A549 (cell line): ENCODE data around the gene SOX8. TPM values are rescaled to one million over a fixed set of nuclear protein-coding genes. Genes with fewer than 3 reads are reported as not detected.

Experiments
- ATAC-seq, 2 experiments: fragments of 200-7000 bp in 1 of 2; fragments of >200 bp in 1 of 2; cut with Nextera tagmentation in 1 of 2; cut with Tn5 transposase in 1 of 2; 3 replicates each; pipeline versions ENCODE4 v1.8.0 to v1.9.1; 2018 to 2020; ENCODE audit warnings: mild to moderate bottlenecking in 1 of 2, moderate library complexity in 1 of 2
- CTCF ChIA-PET: fragments of 300-600 bp; sonication (Branson Sonifier 250); formaldehyde crosslinking; extraction: SDS; loops from one replicate; lab custom pipeline; 2021; ENCODE audit warnings: antibody characterized with exemption, inconsistent platforms; lab: Yijun Ruan, JAX
- POLR2A ChIA-PET: fragments of 350-600 bp; formaldehyde crosslinking; extraction: SDS; loops from one replicate; lab custom pipeline; 2021; ENCODE audit warnings: antibody characterized with exemption, inconsistent platforms; lab: Yijun Ruan, JAX
- DNase-seq, 2 experiments: peaks; one replicate each; pipeline versions ENCODE4 v3.0.0 to v3.0.0-alpha.2; 2011 to 2016; ENCODE audit warnings: low read depth in 1 of 2, low spot score in 1 of 2
- FAIRE-seq: peaks from 2 replicates; lab custom pipeline; 2011; peaks lifted over from hg19 to GRCh38; lab: Jason Lieb, UNC
- H3K27ac ChIP-seq, 2 experiments: fragments of >200 bp; sonication (Bioruptor Twin); formaldehyde crosslinking; 3 replicates each; pipeline ENCODE4 v1.5.1; 2016 to 2017
- H3K4me1 ChIP-seq: fragments of >200 bp; sonication (Bioruptor Twin); formaldehyde crosslinking; 3 replicates; pipeline ENCODE4 v1.6.1; 2016
- H3K4me2 ChIP-seq: fragments of >200 bp; sonication (Bioruptor Twin); formaldehyde crosslinking; 3 replicates; pipeline ENCODE4 v1.6.1; 2016
- H3K4me3 ChIP-seq: fragments of >200 bp; sonication (Bioruptor Twin); formaldehyde crosslinking; 3 replicates; pipeline ENCODE4 v1.5.1; 2016
- H3K9me3 ChIP-seq: fragments of >200 bp; sonication (Bioruptor Twin); formaldehyde crosslinking; 3 replicates; pipeline ENCODE4 v1.6.1; 2016
- CBX2 ChIP-seq: fragments of 200-600 bp; sonication (generic); IDR thresholded peaks from 2 replicates; pipeline ENCODE4 v1.6.1; 2016; ENCODE audit warnings: low read depth, mild to moderate bottlenecking, borderline replicate concordance
- CBX8 ChIP-seq: fragments of 200-600 bp; sonication (generic); IDR thresholded peaks from 2 replicates; pipeline ENCODE4 v1.6.1; 2016
- CHD4 ChIP-seq: fragments of 200-600 bp; sonication (generic); IDR thresholded peaks from 2 replicates; pipeline ENCODE4 v1.6.1; 2016; ENCODE audit warnings: antibody characterized with exemption, mild to moderate bottlenecking, borderline replicate concordance
- EHF ChIP-seq: fragments of 250-450 bp; sonication (Bioruptor Pico); IDR thresholded peaks from 2 replicates; pipeline ENCODE4 v1.5.0; 2020; ENCODE audit warnings: mild to moderate bottlenecking
- EP300 ChIP-seq, 2 experiments: fragments of >200 bp; sonication (Bioruptor Twin); formaldehyde crosslinking; IDR thresholded peaks; 2 replicates in 1 of 2; 3 replicates in 1 of 2; pipeline ENCODE4 v1.6.1; 2016 to 2017
- FOSB ChIP-seq: fragments of 250-450 bp; sonication (Bioruptor Pico); IDR thresholded peaks from 2 replicates; pipeline ENCODE4 v1.5.0; 2020; ENCODE audit warnings: mild to moderate bottlenecking, moderate library complexity
- GATA3 ChIP-seq: IDR thresholded peaks from 2 replicates; pipeline ENCODE4 v1.6.1; 2012; ENCODE audit warnings: borderline replicate concordance
- MAZ ChIP-seq: fragments of 150-350 bp; IDR thresholded peaks from 2 replicates; pipeline ENCODE4 v1.6.1; 2014; ENCODE audit warnings: antibody characterized with exemption, low read depth, low read length, borderline replicate concordance
- MYC ChIP-seq: IDR thresholded peaks from 2 replicates; pipeline ENCODE4 v1.6.1; 2012; ENCODE audit warnings: mild to moderate bottlenecking, inconsistent platforms, low read length, improper control_type of control experiment, borderline replicate concordance
- PHF8 ChIP-seq: fragments of 200-600 bp; sonication (generic); IDR thresholded peaks from 2 replicates; pipeline ENCODE4 v1.6.1; 2016; ENCODE audit warnings: low read depth, mild to moderate bottlenecking, antibody characterized with exemption, moderate library complexity, borderline replicate concordance
- POLR2A ChIP-seq: IDR thresholded peaks from 2 replicates; pipeline ENCODE4 v1.6.1; 2012; ENCODE audit warnings: mild to moderate bottlenecking, low read length
- POLR2AphosphoS2 ChIP-seq: conservative IDR thresholded peaks from 2 replicates; pipeline ENCODE4 v1.6.1; 2012; ENCODE audit warnings: low read length, improper control_type of control experiment, inconsistent platforms
- RAD21 ChIP-seq, 2 experiments: fragments of >200 bp in 1 of 2; sonication (Bioruptor Twin) in 1 of 2; formaldehyde crosslinking in 1 of 2; IDR thresholded peaks in 1 of 2; conservative IDR thresholded peaks in 1 of 2; 2 replicates in 1 of 2; 3 replicates in 1 of 2; pipeline ENCODE4 v1.6.1; 2012 to 2018; ENCODE audit warnings: inconsistent platforms in 1 of 2
- RFX5 ChIP-seq: fragments of 450-650 bp; IDR thresholded peaks from 2 replicates; pipeline ENCODE4 v1.7.1; 2014; ENCODE audit warnings: antibody characterized with exemption, mild to moderate bottlenecking, moderate library complexity
- SMC3 ChIP-seq: fragments of >200 bp; sonication (Bioruptor Twin); formaldehyde crosslinking; IDR thresholded peaks from 3 replicates; pipeline ENCODE4 v1.6.1; 2018; ENCODE audit warnings: inconsistent platforms
- ZC3H11A ChIP-seq: fragments of 450-650 bp; IDR thresholded peaks from 2 replicates; pipeline ENCODE4 v1.6.1; 2014; ENCODE audit warnings: antibody characterized with exemption, mild to moderate bottlenecking
- ZFP36 ChIP-seq: fragments of 450-650 bp; IDR thresholded peaks from 2 replicates; pipeline ENCODE4 v1.6.1; 2014; ENCODE audit warnings: borderline replicate concordance; ENCODE audit not compliant: partially characterized antibody
- ZNF302 ChIP-seq: fragments of 250-450 bp; sonication (Bioruptor Pico); IDR thresholded peaks from 2 replicates; pipeline ENCODE4 v1.9.0; 2021; ENCODE audit warnings: inconsistent platforms, mild to moderate bottlenecking, moderate library complexity
- WGBS: methylation state at CpG from one replicate; pipeline ENCODE4 v1.1.6; 2017; ENCODE audit errors: missing lambda C conversion rate; 5-methylcytosine and 5-hydroxymethylcytosine counted together
- polyA plus RNA-seq, 4 experiments: library from polyadenylated mRNA; depleted of rRNA in 3 of 4; stranded (reverse); fragments of >200 nt; fragmentation: RNase III in 1 of 4; extraction: RNeasy Plus Mini Kit Qiagen cat#74134 plus additional on column Dnase treatment in 1 of 4; gene quantifications; 2 replicates in 3 of 4; 3 replicates in 1 of 4; pipeline ENCODE4 v1.2.3, GENCODE V29; 2011 to 2017
- TF ChIP-seq, protein P1 (sequence below): IDR thresholded peaks from 2 replicates; pipeline ENCODE4 v1.6.1; 2012
- TF ChIP-seq, protein P2 (sequence below): IDR thresholded peaks from 2 replicates; pipeline ENCODE4 v1.6.1; 2012
- TF ChIP-seq, protein P3 (sequence below): fragments of 250-450 bp; sonication (Bioruptor Pico); IDR thresholded peaks from 2 replicates; pipeline ENCODE4 v1.5.0; 2020; ENCODE audit warnings: low read depth, mild to moderate bottlenecking, moderate library complexity
- TF ChIP-seq, protein P4 (sequence below): IDR thresholded peaks from 2 replicates; pipeline ENCODE4 v1.6.1; 2012; ENCODE audit warnings: low read depth, borderline replicate concordance
- TF ChIP-seq, protein P5 (sequence below): fragments of 450-650 bp; IDR thresholded peaks from 2 replicates; pipeline ENCODE4 v1.6.1; 2014; ENCODE audit warnings: antibody characterized with exemption
- TF ChIP-seq, protein P6 (sequence below): fragments of 200-600 bp; sonication (generic); IDR thresholded peaks from 2 replicates; pipeline ENCODE4 v1.6.1; 2016; ENCODE audit warnings: antibody characterized with exemption, mild to moderate bottlenecking, moderate library complexity

SOX8 gene
- polyA plus RNA-seq, 2 of the 4 experiments (the other 2 are of a cell fraction) = 0.06 to 0.22 TPM

DNA sequence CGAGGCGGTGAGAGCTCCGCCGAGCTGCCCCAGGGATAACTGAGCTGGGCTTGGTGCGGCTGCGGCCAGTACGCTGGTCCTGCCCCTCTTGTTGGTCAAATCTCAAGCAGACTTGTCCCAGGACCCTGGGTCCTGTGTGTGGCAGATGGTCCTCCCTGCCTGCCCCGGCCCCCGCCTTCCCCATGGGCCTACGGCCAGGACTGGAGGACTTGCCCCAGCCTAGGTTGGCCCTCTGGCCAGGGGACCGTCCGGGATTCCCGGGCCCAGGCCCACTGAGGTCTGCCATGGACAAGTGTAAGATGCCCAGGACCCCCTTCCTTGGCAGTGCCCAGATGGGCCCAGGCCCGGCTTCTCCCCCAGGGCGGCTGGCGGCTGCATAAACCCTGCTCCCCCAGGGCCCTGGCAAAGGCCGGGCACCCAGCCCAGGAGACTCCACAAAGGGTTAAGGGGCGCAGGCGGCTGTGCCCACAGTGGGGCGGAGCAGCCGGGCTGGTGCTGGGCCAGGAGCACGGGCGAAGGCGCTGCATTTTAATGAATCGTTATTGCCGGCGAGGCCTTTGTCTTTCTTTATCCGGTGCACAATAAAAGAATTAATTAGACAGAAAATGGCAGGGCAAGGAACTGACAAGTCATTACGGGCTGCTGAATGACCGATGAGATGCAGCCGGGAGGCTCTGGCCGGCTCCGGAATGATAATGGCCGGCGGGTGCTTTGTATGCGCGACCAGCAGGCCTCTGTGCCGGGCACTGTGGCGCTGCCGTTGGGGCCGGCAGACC, 9.1 kb downstream of the SOX8 start:
- TF ChIP-seq RFX5 (no peak), PHF8 (no peak), CBX8 (no peak), MAZ (no peak), SMC3 (no peak), EP300 (IDR thresholded peaks at IDR 0.05) (no peak)
- TF ChIP-seq, protein P1, sequence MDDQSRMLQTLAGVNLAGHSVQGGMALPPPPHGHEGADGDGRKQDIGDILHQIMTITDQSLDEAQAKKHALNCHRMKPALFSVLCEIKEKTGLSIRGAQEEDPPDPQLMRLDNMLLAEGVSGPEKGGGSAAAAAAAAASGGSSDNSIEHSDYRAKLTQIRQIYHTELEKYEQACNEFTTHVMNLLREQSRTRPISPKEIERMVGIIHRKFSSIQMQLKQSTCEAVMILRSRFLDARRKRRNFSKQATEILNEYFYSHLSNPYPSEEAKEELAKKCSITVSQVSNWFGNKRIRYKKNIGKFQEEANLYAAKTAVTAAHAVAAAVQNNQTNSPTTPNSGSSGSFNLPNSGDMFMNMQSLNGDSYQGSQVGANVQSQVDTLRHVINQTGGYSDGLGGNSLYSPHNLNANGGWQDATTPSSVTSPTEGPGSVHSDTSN = no peak
- TF ChIP-seq, protein P2, sequence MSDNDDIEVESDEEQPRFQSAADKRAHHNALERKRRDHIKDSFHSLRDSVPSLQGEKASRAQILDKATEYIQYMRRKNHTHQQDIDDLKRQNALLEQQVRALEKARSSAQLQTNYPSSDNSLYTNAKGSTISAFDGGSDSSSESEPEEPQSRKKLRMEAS = no peak
- TF ChIP-seq, protein P3, sequence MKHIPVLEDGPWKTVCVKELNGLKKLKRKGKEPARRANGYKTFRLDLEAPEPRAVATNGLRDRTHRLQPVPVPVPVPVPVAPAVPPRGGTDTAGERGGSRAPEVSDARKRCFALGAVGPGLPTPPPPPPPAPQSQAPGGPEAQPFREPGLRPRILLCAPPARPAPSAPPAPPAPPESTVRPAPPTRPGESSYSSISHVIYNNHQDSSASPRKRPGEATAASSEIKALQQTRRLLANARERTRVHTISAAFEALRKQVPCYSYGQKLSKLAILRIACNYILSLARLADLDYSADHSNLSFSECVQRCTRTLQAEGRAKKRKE = no peak
- TF ChIP-seq, protein P4, sequence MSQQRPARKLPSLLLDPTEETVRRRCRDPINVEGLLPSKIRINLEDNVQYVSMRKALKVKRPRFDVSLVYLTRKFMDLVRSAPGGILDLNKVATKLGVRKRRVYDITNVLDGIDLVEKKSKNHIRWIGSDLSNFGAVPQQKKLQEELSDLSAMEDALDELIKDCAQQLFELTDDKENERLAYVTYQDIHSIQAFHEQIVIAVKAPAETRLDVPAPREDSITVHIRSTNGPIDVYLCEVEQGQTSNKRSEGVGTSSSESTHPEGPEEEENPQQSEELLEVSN = no peak
- TF ChIP-seq, all 56 proteins: peak for 0
- POLR2A ChIA-PET = no interaction called here
- 72% methylated on average over 20 of the region's 41 CpGs for WGBS
- Histone ChIP-seq H3K4me3 (no peak overlapping the region), H3K4me2 (no peak overlapping the region), H3K27ac (no peak overlapping the region), H3K9me3 (no peaks in the 10 kb centered on the region), H3K4me1 (no peaks in the 10 kb centered on the region)
- DNase-seq = no peak
- CTCF ChIA-PET = interaction anchor here (1.3 kb wide), 1 partner anchor 67 kb away, joined by 3 read pairs; no protein-coding TSS in a partner anchor
- ATAC-seq = no peak
- no peak for FAIRE-seq

DNA sequence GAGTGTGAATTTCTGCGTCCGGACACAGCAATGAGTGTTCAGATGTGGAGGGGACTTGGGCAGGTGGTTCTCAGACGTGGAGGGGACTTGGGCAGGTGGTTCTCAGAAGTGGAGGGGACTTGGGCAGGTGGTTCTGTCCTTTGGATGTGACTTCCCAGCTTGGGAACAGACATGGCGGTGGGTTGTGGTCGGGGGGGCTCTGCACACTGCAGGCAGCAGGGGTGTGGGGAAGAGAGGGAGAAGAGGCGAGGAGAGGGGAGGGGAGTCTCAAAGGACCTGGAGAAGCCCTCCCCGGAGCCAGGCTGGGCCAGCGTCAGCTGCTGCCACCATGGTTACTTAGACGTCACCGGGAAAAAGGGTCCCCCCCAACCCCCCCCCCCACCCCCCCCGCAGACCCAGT, 9.8 kb downstream of the SOX8 start:
- no peak for DNase-seq
- no peak for ATAC-seq
- H3K4me1 ChIP-seq = no peaks in the 10 kb centered on the region
- no peak overlapping the region for H3K4me2 ChIP-seq
- TF ChIP-seq ZC3H11A = no peak
- no peak for TF ChIP-seq GATA3
- no peak for TF ChIP-seq CBX2
- TF ChIP-seq, protein P4 = no peak
- TF ChIP-seq, protein P5, sequence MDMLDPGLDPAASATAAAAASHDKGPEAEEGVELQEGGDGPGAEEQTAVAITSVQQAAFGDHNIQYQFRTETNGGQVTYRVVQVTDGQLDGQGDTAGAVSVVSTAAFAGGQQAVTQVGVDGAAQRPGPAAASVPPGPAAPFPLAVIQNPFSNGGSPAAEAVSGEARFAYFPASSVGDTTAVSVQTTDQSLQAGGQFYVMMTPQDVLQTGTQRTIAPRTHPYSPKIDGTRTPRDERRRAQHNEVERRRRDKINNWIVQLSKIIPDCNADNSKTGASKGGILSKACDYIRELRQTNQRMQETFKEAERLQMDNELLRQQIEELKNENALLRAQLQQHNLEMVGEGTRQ = no peak
- TF ChIP-seq FOSB (CRISPR knock-in tag) = no peak
- no peak for TF ChIP-seq MYC
- TF ChIP-seq, protein P6, sequence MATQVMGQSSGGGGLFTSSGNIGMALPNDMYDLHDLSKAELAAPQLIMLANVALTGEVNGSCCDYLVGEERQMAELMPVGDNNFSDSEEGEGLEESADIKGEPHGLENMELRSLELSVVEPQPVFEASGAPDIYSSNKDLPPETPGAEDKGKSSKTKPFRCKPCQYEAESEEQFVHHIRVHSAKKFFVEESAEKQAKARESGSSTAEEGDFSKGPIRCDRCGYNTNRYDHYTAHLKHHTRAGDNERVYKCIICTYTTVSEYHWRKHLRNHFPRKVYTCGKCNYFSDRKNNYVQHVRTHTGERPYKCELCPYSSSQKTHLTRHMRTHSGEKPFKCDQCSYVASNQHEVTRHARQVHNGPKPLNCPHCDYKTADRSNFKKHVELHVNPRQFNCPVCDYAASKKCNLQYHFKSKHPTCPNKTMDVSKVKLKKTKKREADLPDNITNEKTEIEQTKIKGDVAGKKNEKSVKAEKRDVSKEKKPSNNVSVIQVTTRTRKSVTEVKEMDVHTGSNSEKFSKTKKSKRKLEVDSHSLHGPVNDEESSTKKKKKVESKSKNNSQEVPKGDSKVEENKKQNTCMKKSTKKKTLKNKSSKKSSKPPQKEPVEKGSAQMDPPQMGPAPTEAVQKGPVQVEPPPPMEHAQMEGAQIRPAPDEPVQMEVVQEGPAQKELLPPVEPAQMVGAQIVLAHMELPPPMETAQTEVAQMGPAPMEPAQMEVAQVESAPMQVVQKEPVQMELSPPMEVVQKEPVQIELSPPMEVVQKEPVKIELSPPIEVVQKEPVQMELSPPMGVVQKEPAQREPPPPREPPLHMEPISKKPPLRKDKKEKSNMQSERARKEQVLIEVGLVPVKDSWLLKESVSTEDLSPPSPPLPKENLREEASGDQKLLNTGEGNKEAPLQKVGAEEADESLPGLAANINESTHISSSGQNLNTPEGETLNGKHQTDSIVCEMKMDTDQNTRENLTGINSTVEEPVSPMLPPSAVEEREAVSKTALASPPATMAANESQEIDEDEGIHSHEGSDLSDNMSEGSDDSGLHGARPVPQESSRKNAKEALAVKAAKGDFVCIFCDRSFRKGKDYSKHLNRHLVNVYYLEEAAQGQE = no peak
- TF ChIP-seq POLR2A = no peak
- no peak for TF ChIP-seq ZFP36
- no peak for TF ChIP-seq CHD4
- no peak for TF ChIP-seq POLR2AphosphoS2
- no peak for TF ChIP-seq RAD21 (conservative IDR thresholded peaks at IDR 0.05 in 1 of 2, IDR thresholded peaks at IDR 0.05 in 1 of 2)
- no peak for TF ChIP-seq EHF (CRISPR knock-in tag)
- TF ChIP-seq, protein P2 = no peak
- no peak for TF ChIP-seq PHF8
- TF ChIP-seq ZNF302 (CRISPR knock-in tag) = no peak
- TF ChIP-seq, all 56 proteins: peak for 0
- 61% methylated on average over 9 of the region's 11 CpGs for WGBS
- Histone ChIP-seq H3K9me3 (no peaks in the 10 kb centered on the region), H3K27ac (no peak overlapping the region), H3K4me3 (no peak overlapping the region)
- ChIA-PET POLR2A (no interaction called here), CTCF (interaction anchor here (1.3 kb wide), 1 partner anchor 66 kb away, joined by 3 read pairs; no protein-coding TSS in a partner anchor)
- FAIRE-seq = no peak
